Superior temporal gyrus (tissue), 1 donor: ENCODE measurements around the gene ARID5B.
"Not testable (repeated sequence)": the region's sequence is repeated elsewhere in the genome, so short reads cannot be mapped to it uniquely, and the experiment has no call there.

Experiments
- DNase-seq: peaks from one replicate; pipeline ENCODE4 v3.0.0-alpha.2; 2016; ENCODE audit errors: extremely low spot score

The ARID5B gene

DNA sequence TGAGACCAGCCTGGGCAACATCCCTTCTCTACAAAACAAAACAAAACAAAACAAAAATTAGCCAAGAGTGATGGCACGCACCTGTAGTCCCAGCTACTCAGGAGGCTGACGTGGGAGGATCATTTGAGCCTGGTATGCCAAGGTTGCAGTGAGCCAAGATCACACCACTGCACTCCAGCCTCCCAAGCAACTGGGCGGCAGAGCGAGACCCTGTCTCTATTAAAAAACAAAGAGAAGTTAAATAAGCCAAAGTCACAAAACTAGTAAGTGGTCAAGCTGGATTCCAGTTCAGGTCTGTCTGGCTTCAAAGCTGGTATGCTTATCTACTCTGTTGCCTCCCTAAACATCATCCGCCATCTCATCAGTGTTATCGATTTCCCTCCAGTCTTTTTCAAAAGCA, 110.8 kb downstream of the ARID5B start:
- DNase-seq: no peak

DNA sequence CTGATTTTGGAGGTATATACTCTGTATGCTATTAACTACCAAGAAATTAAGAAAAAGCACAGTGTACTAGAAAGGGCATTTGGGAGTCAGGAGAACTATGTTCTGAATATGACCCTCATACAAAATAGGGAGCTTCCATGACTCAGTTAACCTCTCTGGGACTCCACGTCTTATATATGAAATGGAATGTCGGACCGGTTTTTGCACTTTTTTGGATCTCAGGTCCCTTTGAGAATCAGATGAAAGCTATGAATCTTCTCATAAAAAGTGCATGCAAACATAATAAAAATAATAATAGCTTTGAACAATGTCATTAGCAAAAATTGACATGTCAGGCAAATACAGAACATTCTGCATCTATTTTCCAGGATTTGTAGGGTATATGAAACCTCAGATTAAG, 113.0 kb downstream of the ARID5B start:
- no peak for DNase-seq

DNA sequence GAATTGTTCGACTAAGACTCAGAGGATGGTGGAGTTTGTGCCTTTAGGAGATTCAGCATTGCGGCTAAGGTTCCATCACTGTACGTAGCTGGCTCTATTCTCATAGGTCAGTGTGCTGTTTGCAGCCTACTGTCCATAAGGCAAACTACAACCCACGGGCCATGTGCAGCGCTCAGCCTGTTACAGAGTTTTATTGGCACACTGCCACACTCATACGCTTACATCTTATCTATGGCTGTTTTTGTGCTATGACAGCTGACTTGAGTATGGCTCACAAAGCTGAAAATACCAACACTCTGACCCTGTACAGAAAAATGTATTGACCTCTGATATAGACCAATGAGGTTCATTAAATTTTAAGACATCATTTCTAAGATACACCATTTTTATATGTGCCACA, 114.5 kb downstream of the ARID5B start:
- no peak for DNase-seq

DNA sequence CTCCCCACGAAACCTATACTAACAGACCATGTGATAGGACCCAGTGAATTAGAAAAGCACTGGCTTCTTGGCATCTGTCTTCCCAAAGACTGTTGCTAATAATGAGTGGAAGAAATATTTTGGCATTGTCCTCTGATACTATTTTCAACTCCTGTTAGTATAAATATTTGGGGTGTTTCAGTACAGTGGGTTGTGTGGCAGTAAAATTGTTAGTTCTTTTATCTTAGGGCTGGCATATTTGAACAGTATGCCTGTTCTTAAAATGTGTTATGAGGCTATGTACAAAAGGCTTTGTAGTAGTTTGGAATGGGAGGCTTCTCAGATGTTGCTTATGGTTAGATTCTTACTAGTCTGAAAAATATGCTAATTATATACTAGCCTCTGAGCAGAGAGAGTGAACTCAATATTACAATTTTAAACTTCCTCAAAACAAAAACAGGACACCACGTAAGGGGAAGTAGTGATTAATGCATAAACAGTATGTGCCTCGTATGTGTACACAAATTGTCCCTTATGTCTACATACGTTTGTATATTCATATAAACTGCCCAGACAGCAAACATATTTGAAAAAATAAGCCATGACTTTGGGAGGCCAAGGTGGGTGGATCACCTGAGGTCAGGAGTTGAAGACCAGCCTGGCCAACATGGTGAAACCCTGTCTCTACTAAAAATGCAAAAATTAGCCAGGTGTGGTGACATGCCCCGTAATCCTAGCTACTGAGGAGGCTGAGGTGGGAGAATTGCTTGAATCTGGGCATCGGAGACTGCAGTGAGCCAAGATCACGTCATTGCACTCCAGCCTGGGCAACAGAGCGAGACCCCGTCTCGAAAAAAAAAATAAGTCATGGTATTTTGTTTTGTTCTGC, 115.4 kb downstream of the ARID5B start:
- DNase-seq: no peak

DNA sequence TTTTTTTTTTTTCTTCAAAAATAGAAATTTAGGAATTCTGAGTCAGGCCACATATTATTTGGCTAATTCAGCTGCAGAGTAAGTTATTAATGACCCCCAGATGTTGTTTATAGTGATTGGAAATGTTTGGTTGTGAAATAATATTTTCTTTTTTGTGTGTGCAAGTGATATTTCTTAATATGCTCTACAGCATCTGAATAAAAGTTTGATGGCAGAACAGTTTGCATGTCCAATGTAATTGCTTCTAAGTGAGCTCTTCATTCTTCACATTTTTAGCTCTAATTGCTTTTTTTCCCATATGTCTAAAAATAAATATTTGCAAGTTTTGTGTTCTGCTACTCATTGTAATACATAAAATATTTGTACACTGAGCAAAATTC, 116.0 kb downstream of the ARID5B start:
- DNase-seq: no peak

DNA sequence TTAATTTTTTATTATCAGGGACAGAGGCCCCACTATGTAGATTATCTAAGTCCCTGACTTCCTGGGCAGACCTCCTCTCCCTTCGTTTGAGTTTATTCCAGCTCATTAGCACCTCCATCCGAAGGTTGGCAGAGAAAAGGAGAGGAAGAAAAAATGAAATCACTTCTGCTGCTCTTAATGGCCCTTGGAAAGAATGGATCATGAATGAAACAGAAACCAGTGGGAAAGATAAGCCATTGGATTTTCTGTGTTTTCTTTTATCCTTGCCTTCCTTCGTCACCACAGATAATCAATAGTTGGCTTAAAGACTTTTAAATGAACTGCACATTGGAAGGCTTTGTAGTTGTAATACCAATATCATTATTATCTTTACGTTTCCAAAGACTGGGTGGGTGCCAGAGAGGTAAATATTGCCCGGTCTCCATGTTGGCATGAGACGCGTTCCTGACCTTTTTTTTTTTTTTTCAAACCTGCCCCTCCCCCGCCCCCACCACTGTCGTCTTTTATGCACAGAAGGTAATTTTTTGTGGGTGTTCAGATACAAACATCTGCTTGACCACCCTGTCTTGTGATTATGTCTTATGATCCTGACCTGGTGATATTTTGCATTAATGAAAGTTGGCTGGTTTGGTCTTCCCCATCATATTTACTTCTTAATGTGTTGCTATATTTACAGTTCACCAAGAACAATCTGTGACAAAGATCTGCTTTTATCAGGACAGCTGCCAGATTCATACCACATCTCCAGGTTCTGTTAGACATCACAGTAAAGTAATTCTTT, 116.8 kb downstream of the ARID5B start:
- no peak for DNase-seq

DNA sequence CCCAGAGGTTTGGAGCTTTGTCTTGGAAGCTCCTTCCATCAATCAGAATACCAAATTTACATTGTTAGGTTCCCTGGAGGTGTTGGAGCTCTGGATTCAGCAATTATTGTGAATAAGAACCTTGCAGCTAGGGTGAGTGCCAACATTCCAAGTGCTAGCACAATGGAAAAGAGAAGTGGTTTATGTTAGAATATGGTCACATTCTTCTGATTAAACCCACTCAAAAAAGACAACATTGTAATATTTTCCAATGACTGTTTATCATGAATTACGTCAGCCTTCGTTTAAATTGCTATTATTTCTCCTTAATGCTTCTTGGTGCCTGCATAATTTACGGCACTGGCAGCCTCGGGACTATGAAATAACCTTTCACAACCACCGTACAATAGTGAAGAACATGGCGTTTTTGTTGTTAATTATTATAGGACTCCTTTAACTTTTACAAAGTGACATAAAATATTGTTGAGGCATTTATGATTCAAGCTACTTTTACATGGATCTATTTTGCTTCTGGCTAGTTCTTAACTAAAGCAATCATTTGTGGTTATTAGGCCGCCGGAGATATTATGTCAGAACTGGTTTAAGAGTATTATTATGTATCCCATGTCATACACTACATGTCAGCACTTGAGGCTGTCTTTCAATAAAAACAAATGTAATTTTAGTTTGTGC, 117.7 kb downstream of the ARID5B start:
- DNase-seq: no peak

DNA sequence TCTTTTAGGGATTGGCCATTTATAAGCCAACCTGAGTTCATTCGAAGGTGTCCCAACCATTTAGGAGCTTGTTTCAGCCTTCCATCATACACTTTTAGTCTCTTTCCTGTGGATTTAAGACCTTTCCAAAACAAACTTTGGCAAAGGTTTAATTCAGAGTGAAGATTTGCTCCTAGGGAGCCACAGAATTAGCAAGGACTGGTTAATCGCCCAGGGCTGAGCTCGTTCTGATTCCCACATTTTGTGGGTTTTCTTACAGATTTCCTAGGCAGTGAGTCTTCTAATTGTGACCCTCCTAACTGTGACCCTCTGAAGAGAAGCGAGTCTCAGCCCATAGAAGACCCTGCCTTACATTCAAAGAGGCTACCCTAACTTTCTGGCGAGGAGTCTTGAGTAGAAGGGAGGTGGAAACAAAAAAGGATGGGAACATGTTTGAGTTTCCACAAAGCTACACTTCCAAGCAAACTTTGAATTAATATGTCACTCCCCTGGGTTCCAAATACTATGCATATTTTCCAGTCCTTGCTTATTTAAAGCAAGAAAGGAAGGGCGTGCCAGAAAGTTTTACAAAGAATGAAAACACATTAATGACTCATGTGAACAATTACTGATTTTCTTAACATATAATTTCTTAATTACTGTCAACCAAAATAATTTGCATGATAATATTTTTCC, 118.3 kb downstream of the ARID5B start:
- DNase-seq: no peak

DNA sequence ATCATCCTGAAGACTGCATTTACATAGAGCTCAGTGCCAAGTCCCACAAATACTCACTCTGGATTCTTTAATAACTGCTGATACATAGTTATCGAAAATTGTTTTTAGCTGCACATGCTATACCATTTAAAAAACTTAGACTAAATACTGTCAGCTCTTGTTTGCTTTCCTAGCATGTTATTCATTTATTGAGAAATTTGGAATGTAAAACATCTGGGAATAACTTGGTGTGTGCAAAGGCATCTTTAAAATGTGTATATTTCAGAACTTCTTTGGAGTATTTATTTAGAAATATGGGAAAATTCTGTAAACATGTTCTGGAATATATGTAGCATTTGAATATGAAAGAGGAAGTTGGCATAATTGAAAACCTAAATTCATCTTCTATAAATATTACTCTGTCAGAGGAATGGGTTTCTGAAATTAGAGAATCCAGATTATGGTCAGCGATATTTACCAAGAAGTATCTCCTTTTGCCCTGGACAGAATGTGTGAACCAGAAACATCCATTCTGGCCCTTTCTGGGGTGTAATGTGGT, 119.7 kb downstream of the ARID5B start:
- DNase-seq: no peak

DNA sequence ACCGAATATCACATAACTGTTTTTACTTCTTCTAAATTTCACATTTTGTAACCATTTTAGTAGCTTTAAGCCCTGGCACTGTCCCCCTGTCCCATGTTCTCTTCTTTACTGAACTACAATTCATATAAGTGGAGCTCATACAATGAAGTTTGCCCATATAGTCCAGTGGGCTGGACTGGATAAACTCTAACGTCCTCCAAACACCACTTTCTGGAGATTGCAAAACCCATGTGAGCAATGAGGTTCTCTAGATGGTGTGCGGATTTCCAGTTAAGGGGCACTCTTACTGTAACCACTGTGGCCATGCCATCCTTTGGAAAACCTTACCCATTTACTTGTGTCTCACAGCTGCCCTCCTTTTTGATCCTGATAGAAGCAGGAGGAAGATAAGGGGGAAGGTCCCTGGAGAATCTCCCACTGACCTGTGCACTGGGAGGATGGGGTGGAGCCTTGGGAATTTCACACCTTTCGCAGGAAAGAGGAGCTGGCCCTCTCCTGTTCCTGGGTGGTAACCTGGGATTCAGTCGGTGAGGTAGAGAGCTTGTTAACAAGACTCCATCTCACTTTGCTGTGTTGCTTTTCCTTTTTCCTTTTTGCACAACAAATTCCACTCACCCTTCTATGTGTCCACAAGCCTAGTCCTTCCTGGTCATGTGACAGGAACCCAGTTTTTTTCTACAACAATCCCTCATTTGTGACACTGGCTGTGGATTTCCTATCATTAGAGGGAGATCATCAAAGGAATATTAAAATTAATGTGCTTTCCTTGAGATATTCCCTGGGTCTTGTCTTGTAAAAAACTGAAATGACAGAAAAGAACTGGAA, 120.7 kb downstream of the ARID5B start:
- no peak for DNase-seq

DNA sequence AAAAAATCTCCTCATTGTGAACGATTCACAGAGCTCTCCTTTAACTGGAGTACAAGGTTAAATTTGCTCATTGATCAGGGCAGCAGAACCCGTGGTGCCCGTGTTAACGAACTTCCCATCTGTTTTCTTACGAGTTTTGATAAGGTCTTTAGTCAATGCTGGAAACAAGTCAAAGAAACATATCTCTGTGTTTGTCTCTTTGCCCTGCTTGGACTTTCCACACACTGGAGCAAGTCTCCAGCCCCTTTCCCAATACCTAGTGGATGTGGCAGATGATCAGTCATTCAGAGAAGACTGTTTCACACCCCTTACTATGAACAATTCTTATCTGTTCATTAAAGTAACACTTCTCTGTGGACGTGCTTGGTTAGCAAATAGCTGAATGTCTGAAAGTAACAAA, 121.3 kb downstream of the ARID5B start:
- DNase-seq: no peak

DNA sequence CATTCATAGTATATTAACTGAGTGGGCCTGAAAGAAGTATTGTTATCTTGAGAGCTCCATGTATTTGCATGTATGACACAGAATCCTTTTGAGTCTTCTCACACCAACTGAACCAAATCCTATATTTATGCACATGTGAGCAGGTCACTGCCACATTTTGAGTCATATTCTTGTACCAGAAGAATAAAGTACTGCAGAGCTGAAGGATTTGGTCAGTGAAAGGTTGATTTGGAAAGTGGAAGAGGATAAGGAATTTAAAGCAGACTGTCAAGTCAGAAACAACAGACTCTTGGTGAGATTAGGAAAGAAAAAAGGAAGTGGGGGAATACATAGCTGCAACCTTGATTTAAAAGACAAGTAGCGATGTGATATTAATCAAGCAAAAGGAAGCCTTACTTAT, 121.8 kb downstream of the ARID5B start:
- no peak for DNase-seq

DNA sequence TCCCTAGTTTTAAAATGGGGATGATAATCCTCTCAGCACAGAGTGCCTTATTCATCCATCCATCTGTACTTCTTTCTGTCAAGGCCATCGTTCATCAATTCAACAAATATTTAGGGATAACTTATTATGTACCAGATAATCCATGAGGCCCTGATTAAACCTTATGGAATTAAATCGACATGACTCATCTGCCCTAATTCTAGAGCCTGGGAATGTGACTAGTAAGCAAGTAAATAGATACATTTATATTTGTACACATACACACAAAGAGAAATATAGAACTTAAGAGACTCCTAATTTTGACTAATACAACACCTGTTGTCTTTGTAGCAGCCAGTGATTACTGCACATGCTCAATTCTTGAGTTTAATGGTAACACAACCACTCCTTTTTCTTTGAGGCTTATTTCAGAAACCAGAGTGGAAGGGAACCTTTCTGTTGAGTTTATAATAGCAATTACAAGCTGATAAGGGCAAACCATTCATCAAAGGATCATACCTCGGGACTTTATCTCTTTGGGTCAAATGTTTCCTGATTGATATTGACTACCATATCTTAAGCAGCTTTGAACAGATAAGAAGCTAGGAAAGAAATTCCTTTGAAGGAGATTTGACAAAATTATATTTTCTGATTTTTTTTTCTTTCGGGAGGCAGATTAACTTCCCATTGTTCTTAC, 122.7 kb downstream of the ARID5B start:
- no peak for DNase-seq

DNA sequence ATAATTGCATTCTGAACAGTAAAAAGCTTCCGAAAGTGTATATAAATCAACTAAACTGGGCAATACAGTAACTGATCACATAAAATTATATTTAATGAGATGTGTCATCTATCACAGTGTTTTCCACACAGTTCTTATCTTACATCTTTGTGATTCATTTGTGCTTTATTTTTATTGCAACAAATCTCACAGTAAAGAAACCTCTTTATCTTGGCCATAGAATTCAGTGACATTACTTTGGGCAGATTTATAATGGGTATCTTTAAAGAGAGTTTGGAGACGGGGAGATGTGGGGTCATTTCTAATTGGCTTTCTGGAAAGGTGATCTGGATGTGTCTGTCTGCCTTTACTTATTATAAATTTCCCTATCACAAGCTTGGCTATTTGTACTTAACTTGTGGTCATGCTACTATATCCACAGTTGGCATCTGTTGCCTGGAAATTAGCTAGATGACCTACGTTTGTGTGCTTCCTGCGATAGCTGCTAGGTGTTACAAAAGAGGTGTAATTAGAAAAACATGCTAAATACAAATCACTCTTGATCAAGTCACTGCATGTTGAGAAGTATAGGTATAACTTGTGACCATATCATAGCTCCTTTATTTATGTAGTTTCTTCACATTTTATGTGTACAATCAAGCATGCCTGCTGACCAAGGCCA, 123.8 kb downstream of the ARID5B start:
- no peak for DNase-seq

DNA sequence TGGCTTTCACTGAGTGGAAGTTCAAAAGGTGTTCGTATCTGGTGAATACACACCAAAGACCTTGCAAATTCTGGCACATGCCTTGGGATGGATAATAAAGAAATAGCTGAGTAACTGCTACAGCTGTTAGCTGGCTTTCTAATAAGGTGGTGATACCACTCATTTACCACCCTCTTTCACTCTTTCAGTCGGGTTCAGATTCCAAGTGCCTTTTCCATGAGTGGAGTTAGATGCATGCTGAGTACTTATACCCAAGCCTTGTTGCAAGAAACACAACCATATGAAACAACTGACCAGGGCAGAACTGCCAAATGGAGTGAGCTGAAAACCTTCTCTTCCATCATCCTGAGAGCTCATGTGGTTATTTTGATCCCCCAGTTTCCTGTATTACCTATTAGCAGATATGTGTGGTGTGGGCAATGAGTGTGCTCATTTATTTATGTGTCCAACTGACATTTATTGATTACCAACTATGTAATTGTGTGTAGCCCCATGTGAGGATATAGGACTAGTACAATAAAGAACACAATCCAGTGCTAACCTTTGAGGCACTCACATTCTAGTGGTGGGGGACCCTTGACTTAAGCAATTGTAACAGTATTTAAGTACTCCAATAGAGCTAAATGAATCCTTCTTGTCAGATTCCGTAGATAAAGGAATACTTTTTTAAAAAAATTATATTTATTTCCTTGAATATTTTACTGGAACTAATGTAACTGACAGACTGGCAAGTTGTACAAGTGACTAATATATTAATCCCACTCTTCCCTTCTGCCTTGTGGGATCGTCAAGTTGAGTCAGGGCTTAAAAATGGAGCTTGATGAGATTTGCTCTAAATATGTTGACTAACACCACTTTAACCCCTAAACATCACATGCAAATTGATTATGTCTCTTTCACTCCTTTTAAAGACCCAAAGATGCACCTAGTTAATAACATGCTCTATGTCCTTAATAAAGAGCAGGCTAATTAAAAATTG, 124.7 kb downstream of the ARID5B start:
- DNase-seq: no peak

DNA sequence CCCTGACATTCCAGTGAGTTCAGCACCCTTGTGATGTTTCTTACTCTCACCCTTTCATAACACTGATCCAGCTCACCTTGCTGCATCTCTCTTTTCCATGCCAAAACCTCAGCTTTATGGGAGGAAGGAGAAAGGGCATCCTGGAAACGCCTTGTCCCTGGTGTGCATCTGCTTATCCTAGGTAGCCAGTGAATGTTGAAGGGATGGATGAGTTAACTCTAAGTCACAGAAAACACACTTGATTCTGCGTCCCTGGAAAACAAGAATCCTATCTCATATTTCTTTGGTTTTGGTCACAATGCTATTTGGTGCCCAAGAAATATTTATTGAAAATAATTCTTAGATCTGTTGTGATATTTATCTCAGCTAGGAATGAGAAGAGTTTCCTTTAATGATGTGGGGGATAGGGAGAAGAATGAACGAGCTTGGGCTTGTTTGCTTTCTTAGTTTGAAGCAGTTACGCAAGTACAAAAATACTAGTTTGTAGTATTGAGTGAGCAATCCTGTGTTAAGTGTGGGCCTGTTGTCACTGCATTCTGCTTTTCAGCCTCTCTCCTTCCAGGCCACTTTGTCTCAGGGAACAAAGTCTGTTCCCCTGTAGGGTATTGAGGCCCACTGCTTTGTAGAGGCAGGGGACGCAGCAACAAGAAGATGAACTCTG, 126.5 kb downstream of the ARID5B start:
- no peak for DNase-seq

DNA sequence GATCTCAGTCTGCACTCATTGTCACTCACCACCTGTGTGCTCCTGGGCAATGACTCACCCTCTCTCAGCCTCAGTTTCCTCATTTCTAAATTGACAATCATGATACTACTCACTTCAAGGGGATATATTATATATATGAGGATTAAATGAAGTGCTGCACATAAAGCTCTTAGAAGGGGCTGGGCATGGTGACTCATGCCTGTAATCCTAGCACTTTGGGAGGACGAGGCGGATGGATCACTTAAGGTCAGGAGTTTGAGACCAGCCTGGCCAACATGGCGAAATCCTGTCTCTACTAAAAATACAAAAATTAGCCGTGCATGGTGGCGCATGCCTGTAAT, 127.0 kb downstream of the ARID5B start:
- not testable (repeated sequence) for DNase-seq

DNA sequence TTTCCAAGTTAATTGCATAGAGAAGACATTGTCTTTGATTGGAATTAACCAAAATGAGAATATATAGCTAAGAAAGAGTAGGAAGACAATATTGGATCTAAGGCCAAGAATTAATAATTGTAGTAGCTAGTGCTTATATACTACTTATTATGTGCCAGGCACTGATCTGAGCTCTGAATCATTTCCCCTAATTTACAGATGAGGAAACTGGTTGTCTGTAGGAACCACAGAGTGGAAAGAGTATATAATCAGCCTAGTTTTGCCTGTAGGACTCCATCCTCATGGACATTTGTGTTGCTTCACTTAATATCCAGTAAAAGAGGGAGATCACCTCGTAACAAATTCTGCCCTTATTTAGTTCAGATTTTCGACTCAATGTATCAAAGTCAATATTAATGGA, 127.9 kb downstream of the ARID5B start:
- DNase-seq: no peak
